ENCODE measurements around the gene SGO2. TPM values are rescaled to one million over a fixed set of nuclear protein-coding genes. Genes with fewer than 3 reads are reported as not detected.

SGO2 gene
- total and polyA plus RNA-seq, 2 of the 13 experiments (the other 11 are each of a cell fraction or from before 2014, with no cell fraction given): 5.1 to 16.2 TPM

DNA sequence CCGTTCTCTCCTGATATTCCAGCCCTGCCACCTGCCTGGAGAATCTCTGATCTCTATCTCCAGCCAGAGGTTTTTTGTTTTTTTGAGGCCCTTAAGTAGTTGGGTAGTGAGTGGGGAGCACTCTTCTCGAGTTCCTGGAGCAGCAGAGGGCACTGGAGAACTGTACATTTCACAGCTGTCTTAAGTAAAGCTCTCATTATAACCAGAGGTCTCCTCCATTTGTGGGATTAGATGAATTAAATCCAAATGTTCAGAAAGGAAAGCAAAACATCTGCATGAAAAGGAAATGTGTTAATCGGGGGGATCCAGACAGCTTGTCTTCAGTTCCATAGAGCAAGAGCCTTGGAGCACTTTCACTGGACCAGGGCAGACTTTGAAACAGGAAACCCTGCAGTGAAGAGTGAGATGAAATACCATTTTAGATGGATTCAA, 92.6 kb downstream of the SGO2 start:
- DNase-seq (ENCODE audit: low spot score) (no peak), ATAC-seq (no peak), FAIRE-seq (no peak)
- no peak overlapping the region for H2AFZ ChIP-seq (ENCODE audit: low read length)
- BruUV-seq (replicated peaks): no TSS peak
- peaks cover 22% of the 10 kb centered on the region for H3K4me1 ChIP-seq (ENCODE audit: insufficient read depth, low read length)
- no peaks in the 10 kb centered on the region for H3K9me3 ChIP-seq (ENCODE audit: low read length)
- H3K4me3 ChIP-seq (replicated peaks in 1 of 3; ENCODE audit: insufficient read depth in 1 of 3, low read depth in 2 of 3, low read length in 3 of 3): no peak overlapping the region
- no peaks in the 10 kb centered on the region for H3K27me3 ChIP-seq (ENCODE audit: control insufficient read depth in 1 of 2, insufficient read depth in 2 of 2, low read length in 2 of 2)
- no peak overlapping the region for H3K9ac ChIP-seq (ENCODE audit: insufficient read depth, low read depth, low read length)
- WGBS (ENCODE audit: low lambda C conversion rate): 81% methylated on average over 3 of the region's 3 CpGs
- in situ Hi-C loops (cut with HindIII; ENCODE audit: extremely low pct_ligation_motif_present, low pct_unique_long_range_greater_than_20kb) (no loop called here), intact Hi-C loops (cut with micrococcal nuclease; ENCODE audit: unreplicated experiment) (no loop called here)
- H4K20me1 ChIP-seq (ENCODE audit: insufficient read depth, low read length): no peaks in the 10 kb centered on the region
- H3K79me2 ChIP-seq (ENCODE audit: insufficient read depth, low read length): no peaks in the 10 kb centered on the region
- CTCF ChIA-PET (ENCODE audit: low intra/inter-chr PET ratio, low total read pairs): no interaction called here
- no peak overlapping the region for H3K27ac ChIP-seq (ENCODE audit: extremely low read length, insufficient read depth, low read length)
- POLR2A ChIA-PET: interaction anchor here (0.9 to 1.6 kb wide), 3 partner anchors 30 to 33 kb away, joined by 3 read pairs; partner anchors contain the start of gene AOX1
- 0 out of 5 replicates have a peak, but pooled peaks cover 0 to 1% of the 10 kb centered on the region in 2 experiments for H3K36me3 ChIP-seq (replicated peaks in 1 of 2; ENCODE audit: control insufficient read depth in 1 of 2, insufficient read depth in 2 of 2, low read length in 2 of 2)
- no peak overlapping the region for H3K4me2 ChIP-seq (ENCODE audit: low read depth, low read length)
- TF ChIP-seq, protein P1, sequence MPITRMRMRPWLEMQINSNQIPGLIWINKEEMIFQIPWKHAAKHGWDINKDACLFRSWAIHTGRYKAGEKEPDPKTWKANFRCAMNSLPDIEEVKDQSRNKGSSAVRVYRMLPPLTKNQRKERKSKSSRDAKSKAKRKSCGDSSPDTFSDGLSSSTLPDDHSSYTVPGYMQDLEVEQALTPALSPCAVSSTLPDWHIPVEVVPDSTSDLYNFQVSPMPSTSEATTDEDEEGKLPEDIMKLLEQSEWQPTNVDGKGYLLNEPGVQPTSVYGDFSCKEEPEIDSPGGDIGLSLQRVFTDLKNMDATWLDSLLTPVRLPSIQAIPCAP (CRISPR knock-in tag; IDR thresholded peaks at IDR 0.05; ENCODE audit: low read depth): no peak
- TF ChIP-seq CENPX (CRISPR knock-in tag; IDR thresholded peaks at IDR 0.05) (no peak), GATAD2A (CRISPR knock-in tag; IDR thresholded peaks at IDR 0.05) (no peak), FOXA3 (CRISPR knock-in tag; IDR thresholded peaks at IDR 0.05) (no peak), NCOR1 (IDR thresholded peaks at IDR 0.05; ENCODE audit: borderline replicate concordance, low read length) (no peak), ZFP1 (CRISPR knock-in tag; IDR thresholded peaks at IDR 0.05) (no peak), ZFAT (CRISPR knock-in tag; conservative IDR thresholded peaks at IDR 0.05) (no peak), HNF4A (CRISPR knock-in tag; IDR thresholded peaks at IDR 0.05) (peak; percentile 11; the same call in 1 of the 2 replicates), TEAD2 (CRISPR knock-in tag; IDR thresholded peaks at IDR 0.05) (no peak), ZSCAN31 (CRISPR knock-in tag; IDR thresholded peaks at IDR 0.05; ENCODE audit: low read depth) (no peak), ZSCAN30 (CRISPR knock-in tag; IDR thresholded peaks at IDR 0.05) (no peak), DNMT1 (CRISPR knock-in tag; IDR thresholded peaks at IDR 0.05) (no peak), GTF2F1 (IDR thresholded peaks at IDR 0.05; ENCODE audit: low read length) (no peak), SMARCC2 (IDR thresholded peaks at IDR 0.05) (no peak), ZNF33A (CRISPR knock-in tag; IDR thresholded peaks at IDR 0.05; ENCODE audit: borderline replicate concordance) (no peak), ZNF263 (CRISPR knock-in tag; IDR thresholded peaks at IDR 0.05) (peak; percentile 77), STAG1 (CRISPR knock-in tag; IDR thresholded peaks at IDR 0.05) (peak; percentile 31), SMC3 (IDR thresholded peaks at IDR 0.05; ENCODE audit: low read length) (peak; percentile 8; the same call in 1 of the 2 replicates), CREB1 (IDR thresholded peaks at IDR 0.05) (no peak), CREB1 (CRISPR knock-in tag; IDR thresholded peaks at IDR 0.05) (0 out of 2 replicates have a peak, but pooled peaks have one; percentile 17), PHF21A (CRISPR knock-in tag; IDR thresholded peaks at IDR 0.05) (no peak), ZNF790 (CRISPR knock-in tag; IDR thresholded peaks at IDR 0.05; ENCODE audit: borderline replicate concordance) (no peak), POGZ (CRISPR knock-in tag; IDR thresholded peaks at IDR 0.05) (no peak)
- TF ChIP-seq, protein P2, sequence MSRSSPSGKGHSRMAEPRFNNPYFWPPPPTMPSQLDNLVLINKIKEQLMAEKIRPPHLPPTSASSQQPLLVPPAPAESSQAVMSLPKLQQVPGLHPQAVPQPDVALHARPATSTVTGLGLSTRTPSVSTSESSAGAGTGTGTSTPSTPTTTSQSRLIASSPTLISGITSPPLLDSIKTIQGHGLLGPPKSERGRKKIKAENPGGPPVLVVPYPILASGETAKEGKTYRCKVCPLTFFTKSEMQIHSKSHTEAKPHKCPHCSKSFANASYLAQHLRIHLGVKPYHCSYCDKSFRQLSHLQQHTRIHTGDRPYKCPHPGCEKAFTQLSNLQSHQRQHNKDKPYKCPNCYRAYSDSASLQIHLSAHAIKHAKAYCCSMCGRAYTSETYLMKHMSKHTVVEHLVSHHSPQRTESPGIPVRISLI (CRISPR knock-in tag; IDR thresholded peaks at IDR 0.05; ENCODE audit: borderline replicate concordance): no peak
- TF ChIP-seq, protein P3, sequence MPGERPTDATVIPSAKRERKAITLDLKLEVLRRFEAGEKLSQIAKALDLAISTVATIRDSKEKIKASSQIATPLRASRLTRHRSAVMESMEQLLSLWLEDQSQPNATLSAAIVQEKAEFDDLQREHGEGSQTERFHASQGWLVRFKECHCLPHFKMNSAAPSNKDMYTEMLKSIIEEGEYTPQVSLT (CRISPR knock-in tag; IDR thresholded peaks at IDR 0.05; ENCODE audit: borderline replicate concordance, low read depth): no peak
- TF ChIP-seq, protein P4, sequence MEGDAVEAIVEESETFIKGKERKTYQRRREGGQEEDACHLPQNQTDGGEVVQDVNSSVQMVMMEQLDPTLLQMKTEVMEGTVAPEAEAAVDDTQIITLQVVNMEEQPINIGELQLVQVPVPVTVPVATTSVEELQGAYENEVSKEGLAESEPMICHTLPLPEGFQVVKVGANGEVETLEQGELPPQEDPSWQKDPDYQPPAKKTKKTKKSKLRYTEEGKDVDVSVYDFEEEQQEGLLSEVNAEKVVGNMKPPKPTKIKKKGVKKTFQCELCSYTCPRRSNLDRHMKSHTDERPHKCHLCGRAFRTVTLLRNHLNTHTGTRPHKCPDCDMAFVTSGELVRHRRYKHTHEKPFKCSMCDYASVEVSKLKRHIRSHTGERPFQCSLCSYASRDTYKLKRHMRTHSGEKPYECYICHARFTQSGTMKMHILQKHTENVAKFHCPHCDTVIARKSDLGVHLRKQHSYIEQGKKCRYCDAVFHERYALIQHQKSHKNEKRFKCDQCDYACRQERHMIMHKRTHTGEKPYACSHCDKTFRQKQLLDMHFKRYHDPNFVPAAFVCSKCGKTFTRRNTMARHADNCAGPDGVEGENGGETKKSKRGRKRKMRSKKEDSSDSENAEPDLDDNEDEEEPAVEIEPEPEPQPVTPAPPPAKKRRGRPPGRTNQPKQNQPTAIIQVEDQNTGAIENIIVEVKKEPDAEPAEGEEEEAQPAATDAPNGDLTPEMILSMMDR (CRISPR knock-in tag; IDR thresholded peaks at IDR 0.05): peak; percentile 32; the same call in 1 of the 2 replicates

All from HepG2 (cell line).